ENCODE measurements around the gene EDNRB.

Gene EDNRB

GRCh38 chr13:77909827-77910226 is 8.8 kb downstream of the EDNRB start:
- Mint-ChIP-seq H3K4me3 (no peak overlapping the region), H3K27me3 (no peaks in the 10 kb centered on the region), H3K9me3 (no peaks in the 10 kb centered on the region), H3K27ac (no peak overlapping the region), H3K4me1 (no peaks in the 10 kb centered on the region), H3K36me3 (ENCODE audit: low read depth) (no peaks in the 10 kb centered on the region)
- DNase-seq, result no peak
- ATAC-seq, result no peak

DNA sequence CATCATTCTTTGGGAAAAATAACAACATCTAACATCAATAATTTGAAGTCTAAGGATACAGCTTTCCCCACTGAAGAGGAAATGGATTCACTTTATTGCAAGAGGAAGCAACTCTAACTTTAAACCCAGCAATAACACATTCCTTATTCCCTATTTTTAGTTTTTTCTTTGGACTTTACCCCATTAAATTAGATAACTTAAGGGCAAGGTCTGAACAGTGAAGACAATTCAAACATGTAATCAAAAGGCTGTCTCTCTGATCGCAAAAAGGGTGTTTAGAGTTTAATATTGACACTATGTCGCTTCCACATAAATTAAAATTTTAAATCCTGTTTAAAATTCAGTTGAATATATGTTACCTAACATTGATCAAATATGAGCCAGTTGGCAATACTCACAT is 10.1 kb downstream of the EDNRB start:
- DNase-seq (no peak), ATAC-seq (no peak)
- no peak overlapping the region for H3K27ac Mint-ChIP-seq
- H3K27me3 Mint-ChIP-seq, result no peaks in the 10 kb centered on the region
- H3K9me3 Mint-ChIP-seq, result no peaks in the 10 kb centered on the region
- H3K4me3 Mint-ChIP-seq, result no peak overlapping the region
- no peaks in the 10 kb centered on the region for H3K36me3 Mint-ChIP-seq (ENCODE audit: low read depth)
- H3K4me1 Mint-ChIP-seq, result no peaks in the 10 kb centered on the region

DNA sequence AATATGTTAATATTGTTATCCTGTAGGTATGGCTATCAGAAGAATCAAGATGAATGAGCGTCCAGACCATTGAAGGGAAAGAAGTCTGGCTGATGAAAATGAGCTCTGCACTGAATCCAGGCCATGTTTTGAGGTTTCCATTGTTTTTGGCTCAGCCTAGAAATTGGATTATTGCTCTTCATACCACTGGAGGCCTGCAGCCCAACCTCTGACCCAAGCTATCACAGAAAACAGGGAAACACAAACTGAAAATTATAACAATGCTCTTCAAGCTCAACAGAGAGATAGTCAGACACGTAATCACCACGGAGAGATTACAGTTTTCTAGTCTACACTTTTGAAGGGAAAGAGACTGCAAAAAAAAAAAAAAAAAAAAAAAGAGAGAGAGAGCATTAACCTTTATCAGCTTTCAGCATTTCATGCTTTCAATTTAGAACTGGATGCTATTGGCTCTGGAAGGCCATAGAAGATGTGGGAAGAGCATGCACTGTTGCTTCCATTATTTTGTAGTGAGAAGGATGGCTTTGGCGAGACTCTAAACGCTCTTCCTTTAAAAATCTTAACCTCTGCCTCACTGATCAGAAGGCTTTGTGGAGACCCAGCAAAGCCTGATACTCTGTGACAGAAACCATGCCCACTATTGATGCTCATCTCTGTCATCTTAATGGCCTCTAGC is 10.8 kb downstream of the EDNRB start:
- no peak for ATAC-seq
- H3K9me3 Mint-ChIP-seq, result peaks cover 2% of the 10 kb centered on the region

GRCh38 chr13:77904031-77904430 is 14.6 kb downstream of the EDNRB start:
- Mint-ChIP-seq H3K4me3 (no peak overlapping the region), H3K9me3 (peaks cover 8% of the 10 kb centered on the region), H3K36me3 (ENCODE audit: low read depth) (no peaks in the 10 kb centered on the region), H3K27me3 (peaks cover 2% of the 10 kb centered on the region), H3K4me1 (no peaks in the 10 kb centered on the region), H3K27ac (no peak overlapping the region)
- ATAC-seq (no peak), DNase-seq (no peak)

More for the DNA sequence above, 10.8 kb downstream of the EDNRB start:
- Mint-ChIP-seq H3K27me3 (no peaks in the 10 kb centered on the region), H3K4me3 (no peak overlapping the region), H3K4me1 (no peaks in the 10 kb centered on the region), H3K36me3 (ENCODE audit: low read depth) (no peaks in the 10 kb centered on the region), H3K27ac (no peak overlapping the region)
- DNase-seq, result no peak

- H3K36me3 Mint-ChIP-seq (ENCODE audit: low read depth), result no peaks in the 10 kb centered on the region
- H3K27me3 Mint-ChIP-seq, result peaks cover 2% of the 10 kb centered on the region
- ATAC-seq, result no peak
- no peak overlapping the region for H3K4me3 Mint-ChIP-seq
- H3K9me3 Mint-ChIP-seq, result peaks cover 8% of the 10 kb centered on the region
- no peaks in the 10 kb centered on the region for H3K4me1 Mint-ChIP-seq
- no peak overlapping the region for H3K27ac Mint-ChIP-seq
- no peak for DNase-seq
These were observed 15.2 kb downstream of the EDNRB start for GRCh38 chr13:77903435-77903834.

- Mint-ChIP-seq H3K27me3 (peaks cover 2% of the 10 kb centered on the region), H3K9me3 (peaks cover 8% of the 10 kb centered on the region), H3K27ac (no peak overlapping the region), H3K4me3 (no peak overlapping the region), H3K4me1 (no peaks in the 10 kb centered on the region), H3K36me3 (ENCODE audit: low read depth) (no peaks in the 10 kb centered on the region)
- ATAC-seq, result no peak
- DNase-seq, result no peak
These were observed 16.2 kb downstream of the EDNRB start for GRCh38 chr13:77902319-77902963.

DNA sequence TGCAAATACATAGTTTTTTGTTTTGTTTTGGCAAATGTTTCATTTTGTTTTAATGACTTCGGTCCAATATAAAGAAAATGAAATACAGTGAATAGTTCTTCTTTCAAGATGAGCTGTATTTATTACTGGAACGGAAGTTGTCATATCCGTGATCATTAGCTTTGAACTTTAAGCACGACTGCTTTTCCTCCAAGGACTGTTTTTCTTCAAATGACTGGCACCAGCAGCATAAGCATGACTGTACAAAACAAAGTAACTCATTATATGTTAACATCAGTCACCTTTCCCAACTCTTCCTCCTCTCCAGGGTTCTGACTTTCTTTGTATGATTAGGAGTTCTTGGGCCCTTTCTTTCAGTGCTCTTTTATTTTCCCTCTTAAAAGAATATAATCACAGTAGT is 20.5 kb downstream of the EDNRB start:
- no peak for DNase-seq
- H3K36me3 Mint-ChIP-seq (ENCODE audit: low read depth), result no peaks in the 10 kb centered on the region
- peaks cover 2% of the 10 kb centered on the region for H3K27me3 Mint-ChIP-seq
- H3K4me3 Mint-ChIP-seq, result no peak overlapping the region
- H3K27ac Mint-ChIP-seq, result no peak overlapping the region
- H3K9me3 Mint-ChIP-seq, result peaks cover 8% of the 10 kb centered on the region
- ATAC-seq, result no peak
- H3K4me1 Mint-ChIP-seq, result no peaks in the 10 kb centered on the region

- H3K27ac Mint-ChIP-seq, result no peak overlapping the region
- H3K27me3 Mint-ChIP-seq, result no peaks in the 10 kb centered on the region
- no peaks in the 10 kb centered on the region for H3K36me3 Mint-ChIP-seq (ENCODE audit: low read depth)
These were observed 21.7 kb downstream of the EDNRB start for GRCh38 chr13:77896977-77897376.

DNA sequence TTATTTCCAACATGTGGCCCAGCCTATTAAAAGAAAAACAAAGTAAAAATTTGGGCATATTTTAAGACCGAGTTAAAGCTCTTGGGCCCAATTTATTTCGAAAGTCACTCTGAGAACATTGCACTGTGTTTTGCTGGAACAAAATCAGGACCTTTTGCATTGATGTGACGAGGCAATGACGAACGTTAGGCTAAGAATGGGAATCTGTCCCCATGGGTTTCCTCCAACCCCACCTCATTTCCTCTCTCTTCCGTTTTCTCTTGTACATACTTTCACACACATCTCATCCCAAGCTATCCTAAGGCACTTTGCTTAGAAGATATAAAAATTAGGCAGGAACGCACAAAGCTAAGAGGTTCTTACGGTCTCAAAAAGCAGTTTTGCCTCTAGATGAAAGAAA is 22.1 kb downstream of the EDNRB start:
- no peaks in the 10 kb centered on the region for H3K27me3 Mint-ChIP-seq
- no peak overlapping the region for H3K27ac Mint-ChIP-seq
- no peak for ATAC-seq
- no peak overlapping the region for H3K4me3 Mint-ChIP-seq
- H3K9me3 Mint-ChIP-seq, result no peaks in the 10 kb centered on the region
- no peaks in the 10 kb centered on the region for H3K4me1 Mint-ChIP-seq
- no peak for DNase-seq
- no peaks in the 10 kb centered on the region for H3K36me3 Mint-ChIP-seq (ENCODE audit: low read depth)

More at GRCh38 chr13:77896977-77897376, 21.7 kb downstream of the EDNRB start:
- no peaks in the 10 kb centered on the region for H3K4me1 Mint-ChIP-seq
- ATAC-seq (no peak), DNase-seq (no peak)
- no peak overlapping the region for H3K4me3 Mint-ChIP-seq
- H3K9me3 Mint-ChIP-seq, result no peaks in the 10 kb centered on the region

GRCh38 chr13:77894743-77895142 is 23.9 kb downstream of the EDNRB start:
- no peak overlapping the region for H3K4me3 Mint-ChIP-seq
- no peaks in the 10 kb centered on the region for H3K36me3 Mint-ChIP-seq (ENCODE audit: low read depth)
- no peaks in the 10 kb centered on the region for H3K4me1 Mint-ChIP-seq
- H3K27me3 Mint-ChIP-seq, result peaks cover 4% of the 10 kb centered on the region
- no peak overlapping the region for H3K27ac Mint-ChIP-seq
- no peaks in the 10 kb centered on the region for H3K9me3 Mint-ChIP-seq
- no peak for DNase-seq
- no peak for ATAC-seq

GRCh38 chr13:77893066-77893465 is 25.6 kb downstream of the EDNRB start:
- DNase-seq (no peak), ATAC-seq (no peak)
- peaks cover 4% of the 10 kb centered on the region for H3K27me3 Mint-ChIP-seq
- H3K4me1 Mint-ChIP-seq, result no peaks in the 10 kb centered on the region
- H3K9me3 Mint-ChIP-seq, result no peaks in the 10 kb centered on the region
- H3K4me3 Mint-ChIP-seq, result no peak overlapping the region
- H3K27ac Mint-ChIP-seq, result no peak overlapping the region
- no peaks in the 10 kb centered on the region for H3K36me3 Mint-ChIP-seq (ENCODE audit: low read depth)

GRCh38 chr13:77892491-77892890 is 26.1 kb downstream of the EDNRB start:
- ATAC-seq, result no peak
- Mint-ChIP-seq H3K36me3 (ENCODE audit: low read depth) (no peaks in the 10 kb centered on the region), H3K4me3 (no peak overlapping the region), H3K4me1 (no peaks in the 10 kb centered on the region), H3K27ac (no peak overlapping the region), H3K9me3 (no peaks in the 10 kb centered on the region), H3K27me3 (peaks cover 4% of the 10 kb centered on the region)
- DNase-seq, result no peak

DNA sequence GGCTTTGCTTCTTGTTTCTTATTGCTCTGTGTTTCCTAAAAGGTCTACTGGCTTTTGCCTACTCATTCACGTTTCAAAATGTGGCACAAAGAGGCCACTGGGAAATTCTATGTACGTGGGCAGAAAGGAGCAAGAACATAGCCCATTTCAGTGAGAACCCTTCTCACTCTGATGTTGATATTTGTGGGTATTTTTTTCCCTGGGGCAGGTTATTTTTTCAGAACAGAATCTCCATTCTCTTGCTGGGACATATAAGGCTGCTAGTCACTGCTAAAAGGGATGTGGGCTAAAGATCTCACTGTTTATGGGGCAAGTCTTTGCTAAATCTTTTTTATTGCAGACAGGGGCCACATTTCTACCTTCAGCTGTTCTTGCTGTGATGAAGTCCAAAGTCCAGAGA is 27.1 kb downstream of the EDNRB start:
- ATAC-seq (no peak), DNase-seq (no peak)
- H3K27me3 Mint-ChIP-seq, result peaks cover 4% of the 10 kb centered on the region
- no peak overlapping the region for H3K27ac Mint-ChIP-seq
- H3K4me1 Mint-ChIP-seq, result no peaks in the 10 kb centered on the region
- H3K4me3 Mint-ChIP-seq, result no peak overlapping the region
- no peaks in the 10 kb centered on the region for H3K36me3 Mint-ChIP-seq (ENCODE audit: low read depth)
- no peaks in the 10 kb centered on the region for H3K9me3 Mint-ChIP-seq

- H3K36me3 Mint-ChIP-seq (ENCODE audit: low read depth), result no peaks in the 10 kb centered on the region
These were observed 27.6 kb downstream of the EDNRB start for GRCh38 chr13:77891041-77891440.

DNA sequence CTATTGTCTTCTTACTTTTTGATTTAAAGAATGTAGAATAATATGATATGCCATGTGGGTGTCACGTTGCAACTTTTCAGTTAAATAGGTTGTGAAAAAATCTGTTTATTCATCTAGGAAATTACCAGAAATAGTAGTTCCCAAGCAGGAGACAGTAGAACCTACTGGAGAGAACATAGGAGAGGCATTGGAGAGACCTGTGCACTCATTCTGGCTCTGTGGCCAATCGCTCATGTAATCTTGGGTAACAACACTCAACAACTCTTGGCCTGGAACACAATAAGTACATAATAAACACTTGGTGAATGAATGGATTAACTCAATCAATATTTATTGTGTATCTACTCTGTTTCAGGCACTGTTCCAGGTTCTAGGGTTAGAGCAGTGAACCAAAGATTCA is 35.3 kb downstream of the EDNRB start:
- Mint-ChIP-seq H3K36me3 (ENCODE audit: low read depth) (no peaks in the 10 kb centered on the region), H3K27me3 (peaks cover 4% of the 10 kb centered on the region)

More at GRCh38 chr13:77891041-77891440, 27.6 kb downstream of the EDNRB start:
- H3K27me3 Mint-ChIP-seq, result peaks cover 5% of the 10 kb centered on the region
- H3K9me3 Mint-ChIP-seq, result no peaks in the 10 kb centered on the region
- no peak for DNase-seq
- ATAC-seq, result no peak
- H3K27ac Mint-ChIP-seq, result no peak overlapping the region
- H3K4me3 Mint-ChIP-seq, result no peak overlapping the region
- no peaks in the 10 kb centered on the region for H3K4me1 Mint-ChIP-seq

More for the DNA sequence above, 35.3 kb downstream of the EDNRB start:
- H3K4me3 Mint-ChIP-seq, result no peak overlapping the region
- no peak overlapping the region for H3K27ac Mint-ChIP-seq
- no peaks in the 10 kb centered on the region for H3K4me1 Mint-ChIP-seq
- no peak for DNase-seq
- no peaks in the 10 kb centered on the region for H3K9me3 Mint-ChIP-seq
- ATAC-seq, result no peak
